ENCODE measurements around the gene PUM2. TPM values are rescaled to one million over a fixed set of nuclear protein-coding genes. Genes with fewer than 3 reads are reported as not detected.
A peak's percentile ranks its signal among the peaks of the same experiment; 100 is the strongest.

The PUM2 gene
- total RNA-seq, 1 experiment from 2014 or later = 105 TPM

DNA sequence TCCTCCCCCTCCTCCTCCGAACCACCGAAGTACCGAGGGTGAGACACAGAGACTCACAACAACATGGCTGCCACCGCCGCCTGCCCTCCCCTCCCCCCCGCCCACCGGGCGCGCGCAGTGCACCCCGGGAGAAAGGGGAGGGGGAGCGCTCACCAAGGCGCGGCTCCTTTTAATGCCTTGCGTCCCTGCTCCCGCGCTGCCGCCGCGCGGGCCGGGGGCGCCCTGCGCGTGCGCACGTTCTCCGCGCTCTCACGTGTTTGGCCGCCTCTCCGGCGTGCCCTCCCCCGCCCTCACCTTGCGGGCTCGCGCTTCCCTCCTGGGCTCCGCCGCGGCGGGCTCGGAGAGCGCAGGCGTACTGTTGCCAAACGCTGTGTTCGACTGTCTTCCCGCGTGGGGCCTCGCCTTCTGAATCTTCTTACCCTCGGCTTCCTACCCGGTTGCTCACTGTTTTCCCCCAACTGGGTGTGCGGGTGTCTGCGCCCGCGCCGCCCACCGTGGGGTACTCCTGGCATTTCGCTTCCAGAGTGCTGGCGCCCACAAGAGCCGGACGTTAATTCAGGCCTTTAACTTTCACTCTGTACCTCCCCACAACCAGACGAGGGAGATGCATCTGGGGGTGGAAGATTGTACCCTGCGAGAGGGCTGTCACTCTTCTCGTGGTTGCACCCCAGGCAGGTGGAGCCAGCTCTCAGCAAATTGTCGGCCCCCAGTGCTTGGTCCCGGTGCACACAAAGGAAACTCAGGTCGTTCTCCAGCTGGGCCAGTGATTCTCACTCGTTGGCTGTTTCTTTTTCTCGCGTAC, at the start of gene PUM2 (continued):
- TF ChIP-seq, protein P1, sequence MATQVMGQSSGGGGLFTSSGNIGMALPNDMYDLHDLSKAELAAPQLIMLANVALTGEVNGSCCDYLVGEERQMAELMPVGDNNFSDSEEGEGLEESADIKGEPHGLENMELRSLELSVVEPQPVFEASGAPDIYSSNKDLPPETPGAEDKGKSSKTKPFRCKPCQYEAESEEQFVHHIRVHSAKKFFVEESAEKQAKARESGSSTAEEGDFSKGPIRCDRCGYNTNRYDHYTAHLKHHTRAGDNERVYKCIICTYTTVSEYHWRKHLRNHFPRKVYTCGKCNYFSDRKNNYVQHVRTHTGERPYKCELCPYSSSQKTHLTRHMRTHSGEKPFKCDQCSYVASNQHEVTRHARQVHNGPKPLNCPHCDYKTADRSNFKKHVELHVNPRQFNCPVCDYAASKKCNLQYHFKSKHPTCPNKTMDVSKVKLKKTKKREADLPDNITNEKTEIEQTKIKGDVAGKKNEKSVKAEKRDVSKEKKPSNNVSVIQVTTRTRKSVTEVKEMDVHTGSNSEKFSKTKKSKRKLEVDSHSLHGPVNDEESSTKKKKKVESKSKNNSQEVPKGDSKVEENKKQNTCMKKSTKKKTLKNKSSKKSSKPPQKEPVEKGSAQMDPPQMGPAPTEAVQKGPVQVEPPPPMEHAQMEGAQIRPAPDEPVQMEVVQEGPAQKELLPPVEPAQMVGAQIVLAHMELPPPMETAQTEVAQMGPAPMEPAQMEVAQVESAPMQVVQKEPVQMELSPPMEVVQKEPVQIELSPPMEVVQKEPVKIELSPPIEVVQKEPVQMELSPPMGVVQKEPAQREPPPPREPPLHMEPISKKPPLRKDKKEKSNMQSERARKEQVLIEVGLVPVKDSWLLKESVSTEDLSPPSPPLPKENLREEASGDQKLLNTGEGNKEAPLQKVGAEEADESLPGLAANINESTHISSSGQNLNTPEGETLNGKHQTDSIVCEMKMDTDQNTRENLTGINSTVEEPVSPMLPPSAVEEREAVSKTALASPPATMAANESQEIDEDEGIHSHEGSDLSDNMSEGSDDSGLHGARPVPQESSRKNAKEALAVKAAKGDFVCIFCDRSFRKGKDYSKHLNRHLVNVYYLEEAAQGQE (IDR thresholded peaks at IDR 0.05; ENCODE audit: low read depth) = no peak
- TF ChIP-seq ZFX (IDR thresholded peaks at IDR 0.05) (peak; percentile 25; the same call in 1 of the 2 replicates), POLR2AphosphoS5 (IDR thresholded peaks at IDR 0.05; ENCODE audit: low read depth, low read length) (peak; percentile 92), ELF1 (IDR thresholded peaks at IDR 0.05; ENCODE audit: borderline replicate concordance, low read depth) (no peak), JUND (IDR thresholded peaks at IDR 0.05) (no peak), EGR1 (IDR thresholded peaks at IDR 0.05; ENCODE audit: low read depth) (peak; percentile 89), YY1 (IDR thresholded peaks at IDR 0.05; ENCODE audit: extremely low read depth, insufficient replicate concordance, low read depth, low read length) (peak; percentile 89)
- TF ChIP-seq, protein P2, sequence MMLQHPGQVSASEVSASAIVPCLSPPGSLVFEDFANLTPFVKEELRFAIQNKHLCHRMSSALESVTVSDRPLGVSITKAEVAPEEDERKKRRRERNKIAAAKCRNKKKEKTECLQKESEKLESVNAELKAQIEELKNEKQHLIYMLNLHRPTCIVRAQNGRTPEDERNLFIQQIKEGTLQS (IDR thresholded peaks at IDR 0.05) = no peak

DNA sequence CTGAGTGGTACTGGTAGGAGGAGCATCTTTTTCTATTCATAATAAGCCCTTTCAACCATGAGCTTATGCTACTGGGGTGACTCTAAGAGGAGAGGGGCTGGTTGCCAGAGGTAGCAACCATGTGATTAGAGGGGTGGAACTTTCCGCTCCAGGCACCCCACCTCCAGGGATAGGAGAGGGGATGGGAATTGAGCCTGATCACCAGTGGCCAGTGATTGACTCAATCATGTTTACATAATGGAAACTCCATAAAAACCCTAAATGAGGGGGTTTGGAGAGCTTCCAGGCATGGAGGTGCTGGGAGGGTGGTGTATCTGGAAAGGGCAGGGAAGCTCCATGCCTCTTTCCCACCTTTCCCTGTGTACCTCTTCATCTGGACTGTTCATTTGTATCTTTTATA, 49.7 kb upstream of the PUM2 start:
- POLR2A ChIA-PET = no interaction called here
- H2AFZ ChIP-seq (ENCODE audit: low read depth, low read length, poor library complexity, severe bottlenecking) = no peak overlapping the region
- no peak overlapping the region for H3K4me2 ChIP-seq (ENCODE audit: low read length)
- H3K9ac ChIP-seq (ENCODE audit: low read length) = no peak overlapping the region
- intact Hi-C loops (cut with micrococcal nuclease) = no loop called here
- no peaks in the 10 kb centered on the region for H4K20me1 ChIP-seq (ENCODE audit: insufficient read depth)
- H3K9me3 ChIP-seq (ENCODE audit: control insufficient read depth in 1 of 2, insufficient read depth in 1 of 2, low read depth in 1 of 2, low read length in 2 of 2) = no peaks in the 10 kb centered on the region
- H3K9me2 ChIP-seq (ENCODE audit: insufficient read depth) = no peaks in the 10 kb centered on the region
- CTCF ChIA-PET = no interaction called here
- no peaks in the 10 kb centered on the region for H3K79me2 ChIP-seq (ENCODE audit: insufficient read depth, low read length)
- no peak overlapping the region for H3K4me3 ChIP-seq (replicated peaks in 1 of 2; ENCODE audit: low read depth in 1 of 2, low read length in 2 of 2)
- H3K36me3 ChIP-seq (ENCODE audit: control insufficient read depth in 1 of 2, insufficient read depth in 2 of 2, low read length in 2 of 2) = no peaks in the 10 kb centered on the region
- TF ChIP-seq ELF1 (IDR thresholded peaks at IDR 0.05; ENCODE audit: borderline replicate concordance, low read depth) = no peak
- no peak for TF ChIP-seq FOSL1 (IDR thresholded peaks at IDR 0.05; ENCODE audit: low read depth)
- TF ChIP-seq, protein P1 (IDR thresholded peaks at IDR 0.05; ENCODE audit: low read depth) = no peak
- RAD21 ChIA-PET (ENCODE audit: low non-redundant PET in 1 of 2, low total read pairs in 2 of 2, uncharacterized antibody in 2 of 2, unreplicated experiment in 2 of 2) = no interaction called here
- DNase-seq (ENCODE audit: low read depth, low spot score) = no peak
- no peak overlapping the region for H3K27ac ChIP-seq (ENCODE audit: low read depth, low read length)
- H3K27me3 ChIP-seq (ENCODE audit: insufficient read depth, low read length) = no peaks in the 10 kb centered on the region
- BruUV-seq (replicated peaks) = no TSS peak
- H3K4me1 ChIP-seq (ENCODE audit: control insufficient read depth in 1 of 2, insufficient read depth in 2 of 2, low read length in 2 of 2) = peaks cover 0 to 8% of the 10 kb centered on the region in 2 experiments; a peak in 1 of 4 replicates
- ATAC-seq = no peak

All from HCT116 (cell line).